ENCODE results near the gene GOT2. TPM values are rescaled to one million over a fixed set of nuclear protein-coding genes. Genes with fewer than 3 reads are reported as not detected.

The GOT2 gene
- total RNA-seq, 4 donors from 2014 or later: 47.5 to 63.6 (median 57.6) TPM

Other genes with a start within 250 kb of the GOT2 start
- 10 to 100 TPM; 29.7 to 97.2 (median 64.0) TPM for gene NDRG4, start 234.2 kb downstream of the GOT2 start, total RNA-seq
- 10 to 100 TPM; 32.8 to 74.2 (median 52.9) TPM for gene SETD6, start 218.8 kb downstream of the GOT2 start, total RNA-seq
- gene CNOT1, start 104.5 kb downstream of the GOT2 start, total RNA-seq: 100 to 1,000 TPM in 2 of 4 donors, 10 to 100 TPM in 2; 80.1 to 118 (median 102) TPM
- 10 to 100 TPM in 2 of 4 donors, 1 to 10 TPM in 2; 3.3 to 20.7 (median 10.2) TPM for gene SLC38A7, start 49.5 kb downstream of the GOT2 start, total RNA-seq

All from lower leg skin (tissue), 4 donors.